ENCODE measurements around the gene RASAL2.
"Not testable (repeated sequence)": the region's sequence is repeated elsewhere in the genome, so short reads cannot be mapped to it uniquely, and the experiment has no call there.

RASAL2 gene

DNA sequence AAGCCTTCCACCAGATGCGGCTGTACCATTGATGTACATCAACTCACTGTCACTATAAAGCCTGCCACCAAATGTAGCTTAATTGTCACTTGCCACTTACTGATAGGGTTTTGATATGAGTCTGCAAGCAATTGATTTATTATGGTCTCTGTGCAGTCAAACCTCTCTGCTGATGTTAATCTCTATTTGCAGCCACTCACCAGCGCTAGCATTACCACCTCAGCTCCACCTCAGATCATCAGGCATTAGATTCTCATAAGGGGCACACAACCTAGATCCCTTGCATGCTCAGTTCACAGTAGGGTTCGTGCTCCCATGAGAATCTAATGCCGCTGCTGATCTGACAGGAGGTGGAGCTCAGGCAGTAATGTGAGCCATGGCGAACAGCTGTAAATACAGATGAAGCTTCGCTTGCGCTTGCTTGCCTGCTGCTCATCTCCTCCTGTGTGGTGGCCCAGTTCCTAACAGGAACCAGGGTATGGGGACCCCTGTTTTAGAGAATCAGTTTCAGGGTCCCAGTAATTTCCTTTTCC is 26.7 kb downstream of the RASAL2 start:
- not testable (repeated sequence) for DNase-seq

DNA sequence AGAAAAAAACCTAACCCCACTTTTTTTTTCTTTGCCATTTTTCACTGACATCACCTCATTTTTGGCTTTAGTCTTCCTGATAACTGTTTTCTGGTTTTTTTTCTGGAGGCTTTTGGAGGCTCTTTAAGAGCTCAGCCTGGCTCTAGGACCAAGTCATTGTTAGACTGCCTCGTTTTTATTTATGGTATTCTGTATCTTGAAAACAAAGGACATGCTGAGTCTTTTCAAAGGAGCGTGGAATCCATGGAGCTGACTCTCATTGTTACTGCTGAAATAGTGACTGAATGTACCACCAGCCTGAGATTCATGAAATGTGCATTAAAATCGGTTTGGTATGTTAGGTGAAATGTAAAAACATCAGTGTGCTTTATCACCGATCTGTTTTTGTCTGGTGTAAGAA is 28.0 kb downstream of the RASAL2 start:
- DNase-seq, result no peak

DNA sequence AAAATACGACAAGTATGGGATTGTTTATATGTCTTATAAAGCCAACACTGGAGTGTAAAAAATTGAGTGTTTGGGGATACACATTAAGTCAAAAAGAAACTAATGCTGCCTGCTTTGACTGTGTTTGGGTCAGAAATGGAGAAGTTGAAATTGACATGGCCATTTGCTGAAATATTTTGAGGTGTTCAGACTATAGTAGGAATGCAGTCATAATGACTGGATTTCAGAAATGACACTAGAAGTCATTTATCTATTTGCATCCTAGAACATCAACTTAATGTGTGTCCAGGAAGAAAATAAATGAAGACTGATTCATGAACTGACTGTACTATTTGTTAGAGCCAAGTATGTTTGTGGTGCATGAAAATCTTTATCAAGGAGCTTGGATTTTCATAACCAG is 28.4 kb downstream of the RASAL2 start:
- no peak for DNase-seq

DNA sequence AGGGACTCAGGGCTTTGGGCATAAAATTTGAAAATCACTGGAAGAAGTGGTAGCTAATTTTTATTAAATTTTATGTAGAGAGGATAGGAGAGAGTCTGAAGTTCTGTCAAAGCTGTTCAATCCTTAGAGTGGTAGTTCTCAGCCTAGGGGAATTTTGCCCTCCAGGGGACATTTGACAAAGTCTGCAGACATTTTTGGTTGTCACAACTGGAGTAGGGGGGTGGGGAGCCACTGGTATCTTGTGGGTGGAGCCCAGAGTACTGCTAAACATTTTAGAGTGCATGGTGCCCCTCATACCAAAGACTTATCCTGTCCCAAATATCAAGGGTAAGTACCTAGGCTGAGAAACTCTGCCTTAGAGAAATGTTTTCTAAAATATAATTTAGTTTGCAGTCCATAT is 30.2 kb downstream of the RASAL2 start:
- no peak for DNase-seq

DNA sequence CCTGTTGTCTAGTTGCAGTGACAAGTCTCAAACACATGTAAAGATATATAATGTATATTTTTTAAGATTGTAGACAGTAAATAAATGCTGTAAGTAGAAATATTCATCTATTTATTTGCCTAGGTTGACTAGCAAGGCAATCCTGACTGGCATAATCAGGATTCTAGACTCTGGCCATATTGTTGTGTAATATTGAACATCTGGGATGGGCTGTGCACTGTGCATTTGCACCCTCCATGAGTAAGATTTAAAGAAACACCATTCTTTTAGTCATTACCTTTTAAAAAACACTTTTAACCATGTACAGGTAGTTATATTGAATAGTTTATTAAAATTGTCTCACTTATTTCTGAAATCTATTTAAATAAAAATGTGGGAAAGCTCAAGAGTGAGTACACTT is 32.4 kb downstream of the RASAL2 start:
- DNase-seq, result no peak

DNA sequence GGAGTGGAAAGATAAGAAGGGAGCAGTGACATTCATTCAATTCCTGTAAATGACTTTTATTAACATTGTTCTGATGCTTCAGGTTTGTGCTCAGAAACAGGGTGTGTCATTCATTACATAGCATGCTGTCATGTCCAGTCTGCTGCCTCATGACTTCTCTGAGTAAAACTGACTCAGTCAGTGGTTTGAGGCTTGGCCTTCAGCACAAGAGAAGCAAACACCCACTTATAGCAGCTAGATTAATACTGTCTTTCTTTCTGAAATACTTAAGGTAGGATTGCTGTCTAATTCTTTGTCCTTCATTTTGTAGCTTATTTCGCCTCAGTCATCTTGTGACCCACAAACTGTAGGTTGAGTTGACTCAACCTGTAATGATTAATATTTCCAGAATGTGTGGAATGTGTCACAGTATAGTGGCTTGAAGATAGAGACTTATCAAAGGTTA is 32.9 kb downstream of the RASAL2 start:
- DNase-seq, result no peak

DNA sequence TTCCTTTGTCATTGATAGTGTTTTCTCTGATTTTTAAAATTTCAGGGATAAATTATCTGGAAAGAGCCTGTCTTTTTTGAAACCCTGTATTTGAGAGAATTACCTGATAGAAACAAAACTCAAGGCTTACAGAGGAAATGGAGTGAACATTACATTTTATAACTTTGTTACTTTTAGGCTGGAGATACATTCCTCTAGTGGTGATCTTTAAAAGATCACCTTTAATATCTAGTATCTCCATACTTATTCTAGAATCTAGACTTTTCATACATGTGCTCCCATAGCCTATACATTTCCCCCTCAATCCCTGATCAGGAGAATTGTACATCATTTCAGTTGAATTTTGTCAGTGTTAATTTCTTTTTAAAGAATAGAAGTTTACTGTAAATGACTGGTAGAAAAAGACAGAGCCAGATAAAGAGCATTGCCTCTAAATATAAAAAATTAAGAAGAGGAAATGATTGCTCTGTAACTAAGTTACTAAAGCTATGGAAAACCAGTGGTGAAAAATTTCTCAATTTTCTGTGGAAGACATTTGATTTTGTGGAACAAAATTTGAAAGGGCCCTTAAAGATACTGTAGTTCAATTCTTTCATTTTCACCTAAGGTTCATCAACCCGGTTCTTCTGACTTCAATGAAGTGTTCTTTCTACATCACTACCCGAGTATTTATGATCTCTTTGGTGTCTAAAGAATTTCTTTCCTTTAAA is 33.7 kb downstream of the RASAL2 start:
- no peak for DNase-seq

DNA sequence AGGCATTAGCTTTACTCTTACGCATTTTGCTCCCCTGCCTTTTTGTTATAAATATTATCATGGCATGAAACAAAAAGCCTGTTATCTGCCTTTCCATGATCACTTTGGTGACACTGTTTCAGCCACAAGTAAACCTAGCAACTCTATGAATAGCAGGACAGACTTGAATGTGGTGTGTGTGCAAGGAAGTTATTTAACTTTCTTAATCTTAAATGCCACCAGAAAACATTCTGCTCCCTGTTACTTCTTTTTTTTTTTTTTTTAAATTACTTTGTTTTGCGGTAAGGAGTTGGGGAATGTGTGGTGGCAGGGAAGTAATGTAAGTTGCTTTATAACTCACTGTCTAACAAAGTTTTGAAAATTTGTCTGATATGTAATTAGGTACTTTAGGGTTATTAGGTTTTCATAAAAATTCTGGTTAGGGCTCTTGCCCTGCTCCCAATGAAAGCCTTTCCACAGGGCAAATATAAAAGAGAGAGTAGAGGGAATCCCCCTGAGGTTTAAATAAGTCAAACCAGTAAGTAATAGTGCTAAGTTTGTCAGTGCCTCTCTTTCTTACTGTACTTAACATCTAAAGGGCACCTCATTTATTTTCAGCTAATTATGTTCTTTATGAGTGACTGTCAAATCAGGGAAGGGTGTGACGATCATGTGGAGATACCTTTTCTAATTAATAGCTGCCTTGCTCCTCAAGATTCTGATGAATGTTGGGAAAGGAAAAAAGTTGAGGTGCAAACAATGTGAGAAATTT is 39.5 kb downstream of the RASAL2 start:
- DNase-seq, result no peak

DNA sequence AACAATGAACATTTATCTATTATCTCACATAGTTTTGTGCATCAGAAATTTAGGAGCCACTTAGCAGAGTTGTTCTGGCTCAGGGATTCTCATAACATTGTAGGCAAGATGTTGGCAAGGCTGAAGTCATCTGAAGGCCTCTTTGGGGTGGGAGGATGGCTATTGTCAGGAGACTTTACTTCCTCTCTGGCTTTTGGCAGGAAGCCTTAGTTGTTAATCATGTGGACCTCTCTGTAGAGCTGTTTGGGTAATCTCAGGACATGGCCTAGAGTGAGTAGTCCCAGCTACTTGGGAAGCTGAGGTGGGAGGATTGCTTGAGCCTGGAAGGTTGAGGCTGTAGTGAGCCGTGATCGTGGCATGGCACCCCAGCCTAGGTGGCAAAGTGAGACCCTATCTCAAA is 40.2 kb downstream of the RASAL2 start:
- no peak for DNase-seq

DNA sequence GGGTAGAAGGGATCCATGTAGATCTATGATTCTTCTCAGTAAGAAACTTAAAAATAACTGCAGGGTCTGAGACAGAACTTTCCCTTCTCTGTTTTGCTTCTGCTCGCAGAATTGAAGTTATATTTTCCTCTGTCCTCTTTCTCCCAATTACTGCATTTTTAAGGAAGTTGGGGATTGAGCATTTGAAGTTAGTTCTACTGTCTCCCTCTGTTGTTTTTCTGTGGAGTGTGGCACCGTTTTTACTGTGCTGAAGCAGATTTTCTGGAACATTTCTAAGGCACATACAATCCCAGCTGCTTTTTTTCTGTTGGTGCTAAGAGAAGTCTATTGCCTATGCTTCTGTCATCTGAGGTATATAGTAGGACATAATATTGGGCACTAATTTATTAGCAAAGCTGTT is 43.3 kb downstream of the RASAL2 start:
- DNase-seq, result no peak

DNA sequence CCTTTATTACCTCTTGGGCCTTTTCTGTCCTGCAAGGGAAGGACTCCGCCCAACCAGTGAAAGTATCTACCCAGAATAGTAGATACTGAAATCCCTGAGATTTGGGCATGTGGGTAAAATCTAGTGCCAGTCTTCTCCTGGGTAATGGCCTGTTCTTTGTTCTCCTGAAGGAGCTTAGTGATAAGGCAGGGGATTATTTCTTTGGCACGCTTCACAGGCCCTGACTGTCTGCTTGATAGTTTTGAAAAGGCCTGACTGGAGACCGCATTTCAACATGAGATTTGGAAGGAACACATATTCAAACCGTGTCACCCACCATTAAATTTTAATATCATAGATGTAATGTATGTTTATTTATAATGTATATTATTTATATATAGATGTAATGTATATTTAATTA is 48.9 kb downstream of the RASAL2 start:
- DNase-seq, result no peak

DNA sequence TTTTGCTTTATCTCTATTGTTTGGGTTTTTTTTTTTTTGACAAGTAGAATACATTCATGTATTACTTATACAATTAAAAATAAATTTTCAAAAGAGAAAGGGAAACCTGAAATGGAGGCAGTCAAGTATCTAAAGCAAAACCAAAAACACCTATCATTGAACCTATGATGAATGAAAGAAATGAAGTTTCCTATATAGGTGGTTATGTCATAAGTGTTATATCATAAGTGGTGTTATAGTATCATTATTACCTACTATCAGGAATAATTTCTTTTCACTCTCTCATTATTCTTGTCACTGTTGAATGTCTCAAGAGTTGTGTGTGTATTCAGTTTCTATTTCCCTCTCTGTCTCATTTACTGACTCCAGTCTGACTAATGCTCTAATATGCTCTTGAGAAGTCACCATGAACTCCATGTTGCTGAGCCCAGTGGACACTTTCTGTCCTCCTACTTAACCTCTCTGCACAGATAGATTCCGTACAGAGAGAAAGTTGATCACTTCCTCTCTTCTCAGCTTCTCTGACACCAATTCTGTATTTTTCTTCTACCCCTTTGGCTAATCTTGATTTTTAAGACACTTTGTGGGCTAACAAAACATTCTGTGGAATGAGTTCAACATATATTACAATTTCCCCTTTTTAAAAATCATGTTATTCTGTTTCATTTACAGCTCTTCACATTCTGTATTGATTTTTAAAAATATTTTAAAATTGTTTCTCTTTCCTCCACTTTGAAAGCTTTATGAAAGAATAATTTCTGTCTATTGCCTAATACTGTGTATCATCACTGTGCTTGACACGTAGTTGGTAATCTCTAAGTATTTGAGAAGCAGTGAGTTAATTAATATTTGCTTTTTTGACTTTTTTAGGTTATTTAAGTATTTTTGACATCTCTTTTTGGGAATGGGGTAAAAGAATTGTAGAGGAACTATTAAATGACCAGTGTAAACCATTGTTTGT is 50.1 kb downstream of the RASAL2 start:
- DNase-seq, result no peak

DNA sequence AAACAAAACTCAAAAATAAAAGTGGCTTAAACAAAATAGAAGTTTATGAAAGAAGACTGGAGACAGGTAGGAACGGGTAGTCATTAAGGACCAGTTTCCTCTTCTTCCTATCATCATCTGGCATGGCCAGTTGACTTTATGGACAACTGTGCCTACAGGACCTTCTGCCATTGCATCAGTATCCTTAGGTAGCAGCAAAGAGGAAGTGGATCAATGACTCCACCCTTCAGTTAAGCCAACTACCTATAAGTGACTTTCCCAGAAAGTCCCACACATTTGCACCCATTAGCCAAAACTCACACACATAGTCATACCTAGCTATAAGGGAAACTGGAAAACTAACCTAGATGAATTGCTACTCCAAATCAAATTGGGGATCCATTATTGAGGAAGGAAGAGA is 51.7 kb downstream of the RASAL2 start:
- no peak for DNase-seq

DNA sequence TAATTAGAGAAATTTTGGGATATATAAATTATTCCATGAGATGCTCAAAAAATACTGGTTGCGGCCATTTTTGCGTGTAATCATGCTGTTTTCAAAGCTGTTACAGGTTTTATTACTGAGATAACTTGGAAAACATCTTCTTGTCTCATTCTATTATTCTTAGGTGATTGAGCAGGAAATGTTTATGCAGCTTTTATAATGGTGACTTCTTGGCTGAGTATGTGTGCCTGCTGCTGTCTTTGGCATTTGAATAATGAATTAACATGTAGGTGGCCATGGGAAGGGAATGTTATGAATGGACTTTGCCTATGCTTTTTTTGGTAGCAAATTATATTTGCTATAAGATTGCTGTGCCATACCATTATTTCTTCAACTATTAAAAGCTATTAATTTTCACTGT is 52.5 kb downstream of the RASAL2 start:
- DNase-seq, result no peak

DNA sequence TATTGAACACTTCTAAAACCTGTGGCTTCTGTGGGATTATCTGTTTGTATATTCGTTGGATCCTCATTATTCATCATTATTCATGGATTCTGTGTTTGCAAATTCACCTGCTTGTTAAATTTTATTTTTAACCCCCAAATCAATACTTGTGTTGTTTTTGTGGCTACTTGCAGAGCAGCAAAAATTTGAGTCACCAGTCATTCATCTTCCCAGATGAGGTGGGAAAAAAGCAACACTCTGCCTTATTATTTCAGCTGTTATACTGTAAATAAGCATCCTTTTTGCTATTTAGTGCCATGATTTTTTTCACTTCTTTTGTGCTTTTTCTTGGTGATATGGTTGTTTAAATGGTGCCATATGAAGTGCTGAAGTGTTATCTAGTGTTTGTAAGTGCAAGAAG is 56.7 kb downstream of the RASAL2 start:
- no peak for DNase-seq

DNA sequence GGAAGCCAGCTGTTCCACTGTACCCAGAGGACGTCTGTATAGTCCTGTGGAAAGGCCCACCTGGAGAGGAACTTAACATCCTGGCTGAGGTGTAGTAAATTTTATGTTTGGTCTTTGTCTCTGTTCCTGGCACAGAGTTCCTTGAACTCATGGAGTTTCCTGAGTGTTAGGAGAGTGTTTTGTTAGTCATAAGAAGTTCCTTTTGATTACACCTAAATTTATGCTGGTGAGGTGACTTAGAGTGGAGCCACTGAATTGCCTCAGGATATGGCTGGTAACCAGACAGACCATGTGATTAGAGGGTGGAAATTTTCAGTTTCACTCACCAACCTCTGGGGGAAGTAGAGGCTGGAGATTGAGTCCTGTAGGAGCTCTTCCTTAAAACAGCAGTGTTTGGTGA is 57.9 kb downstream of the RASAL2 start:
- DNase-seq, result no peak

DNA sequence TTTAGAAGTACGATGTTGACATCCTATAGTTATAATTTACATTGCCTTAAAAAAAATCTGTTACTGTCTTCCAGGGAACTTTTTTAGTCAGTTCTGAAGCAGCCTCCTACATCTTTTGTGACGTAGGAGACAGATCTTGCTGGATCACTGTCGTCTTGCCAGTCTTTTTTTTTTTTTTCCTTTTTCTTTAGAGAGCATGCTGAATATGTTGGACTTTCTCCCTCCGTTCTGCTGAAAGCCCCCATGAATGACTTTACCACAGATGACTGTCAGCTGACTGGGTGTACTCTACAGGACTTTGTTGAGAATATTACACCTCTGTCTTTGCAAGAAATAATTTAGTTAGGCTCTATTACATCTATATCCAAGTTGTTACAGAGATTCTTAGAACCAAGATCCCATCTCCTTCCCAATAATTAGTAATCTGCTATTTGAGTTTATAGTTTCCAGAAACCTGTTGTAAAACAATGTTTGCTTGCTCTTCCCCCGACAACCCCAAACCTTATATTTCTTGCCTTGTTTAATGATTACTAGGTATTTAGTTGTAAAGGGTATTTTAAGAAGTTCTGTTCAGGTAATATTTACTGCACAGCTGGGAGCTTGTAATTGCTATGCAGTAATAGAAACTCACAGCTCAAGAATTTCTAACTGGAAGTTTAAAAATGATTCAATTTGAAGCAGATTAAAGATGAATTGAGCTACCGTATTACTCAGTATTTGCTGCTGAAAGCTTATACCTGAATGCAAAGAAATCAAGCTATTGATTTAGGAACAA is 61.8 kb downstream of the RASAL2 start:
- no peak for DNase-seq

DNA sequence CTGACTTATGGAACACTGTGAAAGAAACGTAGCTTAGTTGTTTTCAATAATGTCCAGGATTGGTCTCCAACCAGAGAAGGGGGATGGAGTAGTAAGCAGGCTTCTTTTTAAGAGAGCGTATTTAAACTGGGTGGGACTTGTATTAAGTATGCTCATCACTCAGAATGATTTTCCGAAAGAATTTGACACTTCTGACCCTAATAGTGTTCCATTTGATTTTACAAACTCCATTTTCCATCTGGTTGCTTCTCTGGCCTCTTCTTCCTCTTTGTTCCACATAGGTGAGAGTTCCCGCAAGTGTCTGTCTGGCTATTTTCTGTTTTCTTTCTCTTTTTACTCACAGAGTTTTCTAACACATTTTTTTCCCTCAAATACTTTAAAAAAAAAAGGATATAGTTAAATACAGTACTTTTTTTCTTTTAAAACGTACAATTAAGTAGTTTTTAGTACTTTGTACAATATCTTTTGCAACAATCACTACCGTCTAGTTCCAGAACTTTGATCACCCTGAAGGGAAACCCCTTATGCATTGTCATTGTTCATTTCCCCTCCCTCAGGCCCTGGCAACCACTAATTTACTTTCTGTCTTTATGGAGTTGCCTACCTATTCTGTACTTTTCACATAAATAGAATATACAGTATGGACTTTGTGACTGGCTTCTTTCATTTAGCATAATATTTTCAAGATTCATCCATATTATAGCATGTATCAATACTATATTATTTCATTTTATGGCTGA is 67.0 kb downstream of the RASAL2 start:
- no peak for DNase-seq

DNA sequence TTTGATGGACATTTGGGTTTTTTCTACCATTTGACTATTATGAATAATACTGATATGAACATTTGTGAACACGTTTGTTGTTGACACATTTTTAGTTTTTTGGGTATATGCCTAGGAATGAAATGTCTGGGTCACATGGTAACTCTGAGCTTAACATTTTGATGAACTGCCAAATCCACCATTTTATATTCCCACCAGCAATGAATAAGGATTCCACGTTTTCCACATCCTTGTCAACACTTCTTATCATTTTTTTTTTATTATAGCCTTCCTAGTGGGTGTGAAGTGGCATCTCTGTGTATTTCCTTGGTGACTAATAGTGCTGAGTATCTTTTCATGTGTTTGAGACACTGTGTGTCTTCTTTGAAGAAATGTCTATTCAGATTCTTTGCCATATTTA is 67.6 kb downstream of the RASAL2 start:
- no peak for DNase-seq

DNA sequence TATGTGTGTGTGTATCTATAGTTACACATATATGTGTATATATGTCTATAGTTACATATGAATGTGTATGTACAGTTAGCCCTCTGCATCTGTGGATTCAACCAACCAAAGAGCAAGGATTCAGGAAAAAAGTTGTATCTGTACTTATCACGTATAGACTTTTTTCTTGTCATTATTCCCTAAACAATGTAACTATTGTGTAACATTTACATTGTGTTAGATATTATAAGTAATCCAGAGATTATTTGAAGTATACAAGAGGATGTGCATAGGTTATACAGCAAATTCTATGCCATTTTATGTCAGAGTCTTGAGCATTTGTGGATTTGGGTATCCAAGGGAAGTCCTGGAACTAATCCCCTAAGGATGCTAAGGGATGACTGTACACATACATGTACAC is 71.3 kb downstream of the RASAL2 start:
- no peak for DNase-seq

DNA sequence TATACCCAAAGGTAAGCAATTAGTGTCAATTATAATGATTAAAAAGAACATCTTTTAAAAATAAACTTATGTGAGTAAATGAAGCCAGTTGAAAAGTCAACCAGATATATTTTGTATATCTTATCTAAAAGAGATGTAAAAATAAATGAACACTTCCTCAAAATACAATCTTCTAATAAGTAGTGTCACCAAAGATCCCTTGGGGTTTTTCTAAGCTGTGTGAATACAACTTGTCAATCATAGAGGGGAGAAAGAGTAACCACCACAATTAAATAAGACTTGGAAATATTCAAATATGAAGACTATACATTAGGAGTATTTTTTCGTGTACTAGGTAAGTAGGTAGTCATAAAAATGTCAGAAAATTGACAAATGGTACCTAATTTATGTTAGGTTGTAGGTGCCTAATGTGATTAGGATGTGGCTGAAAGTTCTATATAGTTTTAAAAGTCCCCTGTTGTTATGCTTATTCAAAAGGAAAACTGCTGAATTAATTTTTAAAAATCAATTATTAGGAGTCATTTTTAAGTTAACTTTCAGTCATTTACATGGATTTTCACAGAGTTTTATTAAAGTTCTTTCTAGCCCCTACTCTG is 72.6 kb downstream of the RASAL2 start:
- DNase-seq, result no peak

Measured in activated CD4-positive, alpha-beta T cell treated with anti-CD3 and anti-CD28 coated beads, Interleukin-2, amount 50 U/mL, for 16 hours (primary cell).